GM12878 (cell line): Measurements from ENCODE around the gene CEP250.

Experiments
- EZH2 ChIP-seq: IDR thresholded peaks from 2 replicates; pipeline ENCODE4 v1.6.1; 2012; ENCODE audit warnings: low read depth, mild to moderate bottlenecking, control low read depth, inconsistent platforms, low read length, borderline replicate concordance; ENCODE audit not compliant: control insufficient read depth
- JUNB ChIP-seq: IDR thresholded peaks from 2 replicates; pipeline ENCODE4 v1.6.1; 2016; ENCODE audit warnings: antibody characterized with exemption, mild to moderate bottlenecking
- NFIC ChIP-seq: IDR thresholded peaks from 2 replicates; pipeline ENCODE4 v1.6.1; 2012; ENCODE audit warnings: low read depth, mild to moderate bottlenecking, inconsistent platforms, low read length, moderate library complexity
- NR2C2 ChIP-seq: IDR thresholded peaks from 2 replicates; pipeline ENCODE4 v1.6.1; 2011; ENCODE audit warnings: borderline replicate concordance, low read depth; ENCODE audit not compliant: control insufficient read depth, insufficient read length
- POLR2A ChIP-seq: IDR thresholded peaks from 2 replicates; pipeline ENCODE4 v1.6.1; 2011; ENCODE audit warnings: low read depth, mild to moderate bottlenecking, low read length
- SPI1 ChIP-seq: IDR thresholded peaks from 2 replicates; pipeline ENCODE4 v1.6.1; 2011; ENCODE audit warnings: low read depth, mild to moderate bottlenecking, low read length, moderate library complexity, borderline replicate concordance; ENCODE audit not compliant: insufficient read depth
- WRNIP1 ChIP-seq: IDR thresholded peaks from 2 replicates; pipeline ENCODE4 v1.6.1; 2011; ENCODE audit warnings: low read depth, low read length, improper control_type of control experiment, borderline replicate concordance
- TF ChIP-seq, protein P1 (sequence below): IDR thresholded peaks from 2 replicates; pipeline ENCODE4 v1.6.1; 2011; ENCODE audit warnings: low read depth, mild to moderate bottlenecking, low read length, moderate library complexity, borderline replicate concordance; ENCODE audit errors: extremely low read depth
- TF ChIP-seq, protein P2 (sequence below): fragments of 450-650 bp; IDR thresholded peaks from 2 replicates; pipeline ENCODE4 v1.6.1; 2017; ENCODE audit warnings: antibody characterized with exemption, mild to moderate bottlenecking, moderate library complexity
- TF ChIP-seq, protein P3 (sequence below): IDR thresholded peaks from 2 replicates; pipeline ENCODE4 v1.6.1; 2011; ENCODE audit warnings: borderline replicate concordance, low read depth, mild to moderate bottlenecking, moderate library complexity, mixed read lengths, low read length; ENCODE audit not compliant: insufficient read depth; ENCODE audit errors: extremely low read length
- TF ChIP-seq, protein P4 (sequence below): IDR thresholded peaks from 2 replicates; pipeline ENCODE4 v1.6.1; 2012; ENCODE audit warnings: low read depth, low read length, improper control_type of control experiment
- TF ChIP-seq, protein P5 (sequence below), 3 experiments: IDR thresholded peaks in 2 of 3; conservative IDR thresholded peaks in 1 of 3; 2 replicates each; pipeline ENCODE4 v1.5.1; 2011; ENCODE audit warnings: low read depth in 3 of 3, low read length in 3 of 3, mild to moderate bottlenecking in 3 of 3, control low read depth in 2 of 3, moderate library complexity in 2 of 3, inconsistent platforms in 1 of 3, mixed read lengths in 1 of 3; ENCODE audit not compliant: control insufficient read depth in 2 of 3, insufficient read depth in 1 of 3; ENCODE audit errors: extremely low read depth in 1 of 3
- TF ChIP-seq, protein P6 (sequence below): IDR thresholded peaks from 2 replicates; pipeline ENCODE4 v1.6.1; 2011; ENCODE audit warnings: low read depth, low read length, improper control_type of control experiment, borderline replicate concordance

DNA sequence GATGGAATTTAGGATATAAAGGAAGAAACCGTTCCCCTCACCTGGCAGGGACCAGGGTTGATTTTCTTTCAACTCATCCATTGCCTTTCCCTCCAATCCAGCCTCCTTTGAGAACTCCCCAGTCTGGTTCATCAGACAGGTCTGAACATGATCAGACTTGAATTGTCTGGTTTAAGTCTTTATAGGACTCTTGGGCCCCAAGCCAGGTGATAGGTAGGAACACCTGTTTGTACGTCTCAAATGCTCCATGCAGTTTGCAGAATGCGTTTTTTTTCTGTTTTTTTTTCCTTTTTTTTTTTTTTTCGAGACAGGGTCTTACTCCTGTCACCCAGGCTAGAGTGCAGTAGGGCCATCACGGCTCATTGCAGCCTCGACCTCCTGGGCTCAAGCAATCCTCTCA, 4.1 kb upstream of the CEP250 start:
- TF ChIP-seq JUNB = no peak
- TF ChIP-seq, protein P1, sequence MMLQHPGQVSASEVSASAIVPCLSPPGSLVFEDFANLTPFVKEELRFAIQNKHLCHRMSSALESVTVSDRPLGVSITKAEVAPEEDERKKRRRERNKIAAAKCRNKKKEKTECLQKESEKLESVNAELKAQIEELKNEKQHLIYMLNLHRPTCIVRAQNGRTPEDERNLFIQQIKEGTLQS = no peak
- TF ChIP-seq, protein P2, sequence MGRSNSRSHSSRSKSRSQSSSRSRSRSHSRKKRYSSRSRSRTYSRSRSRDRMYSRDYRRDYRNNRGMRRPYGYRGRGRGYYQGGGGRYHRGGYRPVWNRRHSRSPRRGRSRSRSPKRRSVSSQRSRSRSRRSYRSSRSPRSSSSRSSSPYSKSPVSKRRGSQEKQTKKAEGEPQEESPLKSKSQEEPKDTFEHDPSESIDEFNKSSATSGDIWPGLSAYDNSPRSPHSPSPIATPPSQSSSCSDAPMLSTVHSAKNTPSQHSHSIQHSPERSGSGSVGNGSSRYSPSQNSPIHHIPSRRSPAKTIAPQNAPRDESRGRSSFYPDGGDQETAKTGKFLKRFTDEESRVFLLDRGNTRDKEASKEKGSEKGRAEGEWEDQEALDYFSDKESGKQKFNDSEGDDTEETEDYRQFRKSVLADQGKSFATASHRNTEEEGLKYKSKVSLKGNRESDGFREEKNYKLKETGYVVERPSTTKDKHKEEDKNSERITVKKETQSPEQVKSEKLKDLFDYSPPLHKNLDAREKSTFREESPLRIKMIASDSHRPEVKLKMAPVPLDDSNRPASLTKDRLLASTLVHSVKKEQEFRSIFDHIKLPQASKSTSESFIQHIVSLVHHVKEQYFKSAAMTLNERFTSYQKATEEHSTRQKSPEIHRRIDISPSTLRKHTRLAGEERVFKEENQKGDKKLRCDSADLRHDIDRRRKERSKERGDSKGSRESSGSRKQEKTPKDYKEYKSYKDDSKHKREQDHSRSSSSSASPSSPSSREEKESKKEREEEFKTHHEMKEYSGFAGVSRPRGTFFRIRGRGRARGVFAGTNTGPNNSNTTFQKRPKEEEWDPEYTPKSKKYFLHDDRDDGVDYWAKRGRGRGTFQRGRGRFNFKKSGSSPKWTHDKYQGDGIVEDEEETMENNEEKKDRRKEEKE = no peak
- TF ChIP-seq POLR2A = no peak
- no peak for TF ChIP-seq EZH2
- no peak for TF ChIP-seq WRNIP1
- no peak for TF ChIP-seq SPI1
- TF ChIP-seq, protein P3, sequence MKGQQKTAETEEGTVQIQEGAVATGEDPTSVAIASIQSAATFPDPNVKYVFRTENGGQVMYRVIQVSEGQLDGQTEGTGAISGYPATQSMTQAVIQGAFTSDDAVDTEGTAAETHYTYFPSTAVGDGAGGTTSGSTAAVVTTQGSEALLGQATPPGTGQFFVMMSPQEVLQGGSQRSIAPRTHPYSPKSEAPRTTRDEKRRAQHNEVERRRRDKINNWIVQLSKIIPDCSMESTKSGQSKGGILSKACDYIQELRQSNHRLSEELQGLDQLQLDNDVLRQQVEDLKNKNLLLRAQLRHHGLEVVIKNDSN = no peak
- TF ChIP-seq, protein P4, sequence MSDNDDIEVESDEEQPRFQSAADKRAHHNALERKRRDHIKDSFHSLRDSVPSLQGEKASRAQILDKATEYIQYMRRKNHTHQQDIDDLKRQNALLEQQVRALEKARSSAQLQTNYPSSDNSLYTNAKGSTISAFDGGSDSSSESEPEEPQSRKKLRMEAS = no peak
- TF ChIP-seq NR2C2 = no peak
- TF ChIP-seq, protein P5, sequence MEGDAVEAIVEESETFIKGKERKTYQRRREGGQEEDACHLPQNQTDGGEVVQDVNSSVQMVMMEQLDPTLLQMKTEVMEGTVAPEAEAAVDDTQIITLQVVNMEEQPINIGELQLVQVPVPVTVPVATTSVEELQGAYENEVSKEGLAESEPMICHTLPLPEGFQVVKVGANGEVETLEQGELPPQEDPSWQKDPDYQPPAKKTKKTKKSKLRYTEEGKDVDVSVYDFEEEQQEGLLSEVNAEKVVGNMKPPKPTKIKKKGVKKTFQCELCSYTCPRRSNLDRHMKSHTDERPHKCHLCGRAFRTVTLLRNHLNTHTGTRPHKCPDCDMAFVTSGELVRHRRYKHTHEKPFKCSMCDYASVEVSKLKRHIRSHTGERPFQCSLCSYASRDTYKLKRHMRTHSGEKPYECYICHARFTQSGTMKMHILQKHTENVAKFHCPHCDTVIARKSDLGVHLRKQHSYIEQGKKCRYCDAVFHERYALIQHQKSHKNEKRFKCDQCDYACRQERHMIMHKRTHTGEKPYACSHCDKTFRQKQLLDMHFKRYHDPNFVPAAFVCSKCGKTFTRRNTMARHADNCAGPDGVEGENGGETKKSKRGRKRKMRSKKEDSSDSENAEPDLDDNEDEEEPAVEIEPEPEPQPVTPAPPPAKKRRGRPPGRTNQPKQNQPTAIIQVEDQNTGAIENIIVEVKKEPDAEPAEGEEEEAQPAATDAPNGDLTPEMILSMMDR (IDR thresholded peaks at IDR 0.05 in 2 of 3, conservative IDR thresholded peaks at IDR 0.05 in 1 of 3; ENCODE audit: control insufficient read depth in 2 of 3, extremely low read depth in 1 of 3, insufficient read depth in 1 of 3, low read depth in 3 of 3, low read length in 3 of 3) = no peak
- TF ChIP-seq, protein P6, sequence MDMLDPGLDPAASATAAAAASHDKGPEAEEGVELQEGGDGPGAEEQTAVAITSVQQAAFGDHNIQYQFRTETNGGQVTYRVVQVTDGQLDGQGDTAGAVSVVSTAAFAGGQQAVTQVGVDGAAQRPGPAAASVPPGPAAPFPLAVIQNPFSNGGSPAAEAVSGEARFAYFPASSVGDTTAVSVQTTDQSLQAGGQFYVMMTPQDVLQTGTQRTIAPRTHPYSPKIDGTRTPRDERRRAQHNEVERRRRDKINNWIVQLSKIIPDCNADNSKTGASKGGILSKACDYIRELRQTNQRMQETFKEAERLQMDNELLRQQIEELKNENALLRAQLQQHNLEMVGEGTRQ = no peak
- no peak for TF ChIP-seq NFIC
